Measurements from ENCODE around the gene CADPS2.
"Not testable (repeated sequence)": the region's sequence is repeated elsewhere in the genome, so short reads cannot be mapped to it uniquely, and the experiment has no call there.

Gene CADPS2

GRCh38 chr7:122658856-122659255 is 227.4 kb downstream of the CADPS2 start:
- FAIRE-seq: no peak

GRCh38 chr7:122653685-122654084 is 232.6 kb downstream of the CADPS2 start:
- FAIRE-seq: no peak

GRCh38 chr7:122652876-122653275 is 233.4 kb downstream of the CADPS2 start:
- FAIRE-seq: no peak

- FAIRE-seq: no peak
These were observed 234.8 kb downstream of the CADPS2 start for GRCh38 chr7:122651451-122651850.

GRCh38 chr7:122643250-122643649 is 243.0 kb downstream of the CADPS2 start:
- no peak for FAIRE-seq

GRCh38 chr7:122638459-122638858 is 247.8 kb downstream of the CADPS2 start:
- no peak for FAIRE-seq

- no peak for FAIRE-seq
These were observed 248.5 kb downstream of the CADPS2 start for GRCh38 chr7:122637784-122638183.

- FAIRE-seq: not testable (repeated sequence)
These were observed 250.8 kb downstream of the CADPS2 start for GRCh38 chr7:122635481-122635880.

- no peak for FAIRE-seq
These were observed 252.8 kb downstream of the CADPS2 start for GRCh38 chr7:122633472-122633871.

GRCh38 chr7:122632238-122632637 is 254.0 kb downstream of the CADPS2 start:
- FAIRE-seq: no peak

GRCh38 chr7:122629412-122629953 is 256.8 kb downstream of the CADPS2 start:
- no peak for FAIRE-seq

- no peak for FAIRE-seq
These were observed 257.4 kb downstream of the CADPS2 start for GRCh38 chr7:122628651-122629411.

GRCh38 chr7:122626785-122627184 is 259.5 kb downstream of the CADPS2 start:
- FAIRE-seq: no peak

- no peak for FAIRE-seq
These were observed 263.6 kb downstream of the CADPS2 start for GRCh38 chr7:122622682-122623081.

GRCh38 chr7:122619664-122620063 is 266.6 kb downstream of the CADPS2 start:
- FAIRE-seq: no peak

- no peak for FAIRE-seq
These were observed 267.6 kb downstream of the CADPS2 start for GRCh38 chr7:122618585-122619189.

- no peak for FAIRE-seq
These were observed 269.3 kb downstream of the CADPS2 start for GRCh38 chr7:122616951-122617350.

- no peak for FAIRE-seq
These were observed 280.3 kb downstream of the CADPS2 start for GRCh38 chr7:122605929-122606328.

GRCh38 chr7:122604251-122604650 is 282.0 kb downstream of the CADPS2 start:
- FAIRE-seq: no peak

GRCh38 chr7:122602800-122603199 is 283.5 kb downstream of the CADPS2 start:
- FAIRE-seq: no peak

GRCh38 chr7:122600630-122601029 is 285.6 kb downstream of the CADPS2 start:
- no peak for FAIRE-seq

GRCh38 chr7:122600042-122600441 is 286.2 kb downstream of the CADPS2 start:
- no peak for FAIRE-seq

- no peak for FAIRE-seq
These were observed 289.0 kb downstream of the CADPS2 start for GRCh38 chr7:122597277-122597676.

- no peak for FAIRE-seq
These were observed 290.4 kb downstream of the CADPS2 start for GRCh38 chr7:122595885-122596284.

Data from G401.6 (cell line).